ENCODE results near the gene GALNT10. TPM values are rescaled to one million over a fixed set of nuclear protein-coding genes. Genes with fewer than 3 reads are reported as not detected.

GALNT10 gene
- total RNA-seq, 2 experiments from 2014 or later = 24.6 to 30.0 TPM

- ChIA-PET CTCF (interaction anchor here (1.2 kb wide), 1 partner anchor 102 kb away, joined by 4 read pairs; no protein-coding TSS in a partner anchor), POLR2A (interaction anchor here (0.7 kb wide), 1 partner anchor 119 kb away, joined by 3 read pairs; no protein-coding TSS in a partner anchor)
These were observed 16.4 kb upstream of the GALNT10 start for GRCh38 chr5:154174091-154174490.

GRCh38 chr5:154176181-154176580, 14.4 kb upstream of the GALNT10 start:
- CTCF ChIA-PET = no interaction called here
- POLR2A ChIA-PET = interaction anchor here (0.7 kb wide), 1 partner anchor 181 kb away, joined by 3 read pairs; no protein-coding TSS in a partner anchor

GRCh38 chr5:154178661-154179060, 11.9 kb upstream of the GALNT10 start:
- CTCF ChIA-PET = interaction anchor here (0.8 to 2.7 kb wide), 4 partner anchors 11 to 120 kb away, joined by 3 to 9 read pairs (median 4); partner anchors contain the start of gene GALNT10
- POLR2A ChIA-PET = no interaction called here

- ChIA-PET CTCF (interaction anchor here (0.6 to 2.7 kb wide), 11 partner anchors 10 to 543 kb away, joined by 3 to 18 read pairs (median 6); partner anchors contain the start of gene GALNT10), POLR2A (interaction anchor here (0.5 kb wide), 1 partner anchor 132 kb away, joined by 5 read pairs; no protein-coding TSS in a partner anchor)
These were observed 10.5 kb upstream of the GALNT10 start for GRCh38 chr5:154179846-154180710.

GRCh38 chr5:154181161-154181560, 9.4 kb upstream of the GALNT10 start:
- POLR2A ChIA-PET = no interaction called here
- CTCF ChIA-PET = interaction anchor here (1.2 to 2.7 kb wide), 4 partner anchors 8 to 112 kb away, joined by 3 to 18 read pairs (median 8); partner anchors contain the start of gene GALNT10

GRCh38 chr5:154189256-154189818, 1.2 kb upstream of the GALNT10 start:
- ChIA-PET CTCF (interaction anchor here (0.8 to 3.2 kb wide), 12 partner anchors 9 to 216 kb away, joined by 3 to 19 read pairs (median 7); partner anchors contain the start of genes FAM114A2 and MFAP3), POLR2A (interaction anchor here (0.9 to 1.6 kb wide), 3 partner anchors 9 to 255 kb away, joined by 3 to 5 read pairs (median 5); no protein-coding TSS in a partner anchor)

GRCh38 chr5:154189819-154190594, 526 bp upstream of the GALNT10 start:
- POLR2A ChIA-PET = interaction anchor here (0.7 to 1.6 kb wide), 8 partner anchors 8 to 255 kb away, joined by 3 to 11 read pairs (median 5); partner anchors contain the start of genes FAM114A2 and MFAP3
- CTCF ChIA-PET = interaction anchor here (0.6 to 3.2 kb wide), 15 partner anchors 8 to 215 kb away, joined by 3 to 19 read pairs (median 4); partner anchors contain the start of genes FAM114A2 and MFAP3

GRCh38 chr5:154191467-154192261, 1.1 kb downstream of the GALNT10 start:
- ChIA-PET CTCF (interaction anchor here (0.9 to 3.2 kb wide), 5 partner anchors 11 to 119 kb away, joined by 3 to 19 read pairs (median 5); no protein-coding TSS in a partner anchor), POLR2A (no interaction called here)

- ChIA-PET CTCF (interaction anchor here (1.6 kb wide), 1 partner anchor 121 kb away, joined by 5 read pairs; no protein-coding TSS in a partner anchor), POLR2A (no interaction called here)
These were observed 2.8 kb downstream of the GALNT10 start for GRCh38 chr5:154193283-154193682.

- POLR2A ChIA-PET = no interaction called here
- CTCF ChIA-PET = no interaction called here
These were observed 3.2 kb downstream of the GALNT10 start for GRCh38 chr5:154193701-154194121.

- CTCF ChIA-PET = no interaction called here
- POLR2A ChIA-PET = no interaction called here
These were observed 4.1 kb downstream of the GALNT10 start for GRCh38 chr5:154194345-154195329.

- POLR2A ChIA-PET = no interaction called here
- CTCF ChIA-PET = interaction anchor here (1.4 to 2.0 kb wide), 2 partner anchors 8 to 209 kb away, joined by 4 to 7 read pairs; no protein-coding TSS in a partner anchor
These were observed 5.7 kb downstream of the GALNT10 start for GRCh38 chr5:154196281-154196680.

- POLR2A ChIA-PET = interaction anchor here (1.2 kb wide), 1 partner anchor 11 kb away, joined by 3 read pairs; no protein-coding TSS in a partner anchor
- CTCF ChIA-PET = interaction anchor here (0.7 to 2.3 kb wide), 9 partner anchors 7 to 208 kb away, joined by 3 to 8 read pairs (median 4); partner anchors contain the start of gene GALNT10
These were observed 6.6 kb downstream of the GALNT10 start for GRCh38 chr5:154196955-154197652.

- CTCF ChIA-PET = interaction anchor here (0.7 to 2.3 kb wide), 6 partner anchors 8 to 207 kb away, joined by 3 to 8 read pairs (median 6); partner anchors contain the start of gene GALNT10
- POLR2A ChIA-PET = interaction anchor here (1.1 to 1.2 kb wide), 2 partner anchors 8 to 10 kb away, joined by 3 to 5 read pairs; no protein-coding TSS in a partner anchor
These were observed 7.4 kb downstream of the GALNT10 start for GRCh38 chr5:154197801-154198491.

GRCh38 chr5:154198611-154199230, 8.2 kb downstream of the GALNT10 start:
- POLR2A ChIA-PET = interaction anchor here (1.1 kb wide), 1 partner anchor 9 kb away, joined by 5 read pairs; no protein-coding TSS in a partner anchor
- CTCF ChIA-PET = interaction anchor here (1.7 to 2.3 kb wide), 3 partner anchors 9 to 206 kb away, joined by 3 to 8 read pairs (median 7); partner anchors contain the start of gene GALNT10
